Stimulated activated CD8-positive, alpha-beta memory T cell treated with anti-CD3 and anti-CD28 coated beads, Interleukin-15, amount 100 ng/mL, for 1 hour (primary cell): ENCODE results near the gene TIMM22.
A peak's percentile ranks its signal among the peaks of the same experiment; 100 is the strongest.
"Not testable (repeated sequence)": the region's sequence is repeated elsewhere in the genome, so short reads cannot be mapped to it uniquely, and the experiment has no call there.

ENCODE experiments used
- DNase-seq: peaks from one replicate; pipeline ENCODE4 v3.0.0-alpha.2; 2020; ENCODE audit warnings: low read depth

TIMM22 gene

GRCh38 chr17:973053-973452 is 23.9 kb upstream of the TIMM22 start:
- DNase-seq = no peak

- DNase-seq = not testable (repeated sequence)
These were observed 22.2 kb upstream of the TIMM22 start for GRCh38 chr17:974778-975177.

- DNase-seq = no peak
These were observed 21.5 kb upstream of the TIMM22 start for GRCh38 chr17:975371-975915.

DNA sequence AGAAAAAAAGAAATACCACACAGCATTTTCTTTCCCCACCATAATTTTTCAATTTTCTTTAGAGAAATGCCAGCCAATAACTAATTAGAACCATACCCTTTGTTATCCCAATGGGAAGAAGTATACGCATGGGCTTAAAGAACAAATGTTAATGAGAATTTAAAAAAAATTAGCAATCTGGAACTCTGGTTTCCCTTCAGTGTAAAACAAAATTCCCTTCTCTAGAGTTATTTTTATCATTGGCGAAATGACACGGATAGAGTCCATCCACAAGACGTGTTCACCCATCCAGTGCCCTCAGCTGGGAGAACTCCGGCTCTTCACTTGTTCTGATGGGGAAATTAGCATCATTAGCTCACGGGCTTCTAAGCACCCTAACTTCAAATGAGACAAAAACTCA is 20.6 kb upstream of the TIMM22 start:
- DNase-seq = no peak

- no peak for DNase-seq
These were observed 19.8 kb upstream of the TIMM22 start for GRCh38 chr17:977166-977565.

DNA sequence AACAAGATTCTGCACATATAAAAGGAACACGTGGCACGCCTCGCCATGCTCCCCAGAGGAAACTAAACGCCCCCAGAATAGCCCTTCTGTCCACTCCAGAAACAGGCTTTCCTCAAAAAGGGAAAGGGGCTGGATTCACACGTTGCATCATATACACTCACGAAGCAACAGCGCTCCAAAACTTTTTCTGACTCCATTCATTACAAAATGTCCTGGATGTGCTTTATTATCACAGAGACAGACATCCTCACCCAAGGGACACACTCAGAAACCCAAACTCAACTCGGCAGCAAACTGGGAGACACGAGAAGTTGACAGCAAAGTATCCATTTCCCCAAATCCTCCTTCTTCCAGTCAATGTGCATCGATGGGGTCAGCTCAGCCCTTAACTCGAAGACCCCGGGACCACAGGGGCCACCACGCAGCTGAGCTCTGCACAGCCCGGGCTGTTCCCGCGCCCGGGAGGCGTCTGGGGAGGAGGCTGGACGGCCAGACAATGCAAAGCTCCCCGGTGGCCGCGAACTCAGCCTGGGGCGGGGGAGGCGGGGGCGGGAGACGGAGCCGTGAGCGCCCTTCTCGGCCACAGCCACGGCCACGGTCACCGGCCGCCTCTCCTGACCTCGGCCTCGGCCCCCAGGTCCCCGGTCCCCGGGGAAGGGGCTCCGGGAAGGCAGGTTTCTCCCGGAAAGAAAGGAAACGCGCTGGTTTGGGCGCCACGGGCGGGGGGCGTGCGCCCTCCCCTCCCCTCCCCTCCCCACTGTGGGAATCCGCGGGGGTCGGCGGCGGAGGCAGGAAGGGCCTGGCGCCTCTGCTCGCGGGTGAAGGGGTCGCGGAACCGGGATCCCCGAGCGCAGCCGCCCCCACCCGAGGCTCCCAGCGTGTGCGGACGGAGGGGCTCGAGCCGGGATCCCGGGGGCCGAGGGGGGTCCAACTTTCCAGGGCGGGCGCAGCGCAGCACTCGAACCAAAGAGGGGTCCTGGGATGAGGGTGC is 18.5 kb upstream of the TIMM22 start:
- no peak for DNase-seq

GRCh38 chr17:979212-979538 is 17.8 kb upstream of the TIMM22 start:
- DNase-seq = no peak

DNA sequence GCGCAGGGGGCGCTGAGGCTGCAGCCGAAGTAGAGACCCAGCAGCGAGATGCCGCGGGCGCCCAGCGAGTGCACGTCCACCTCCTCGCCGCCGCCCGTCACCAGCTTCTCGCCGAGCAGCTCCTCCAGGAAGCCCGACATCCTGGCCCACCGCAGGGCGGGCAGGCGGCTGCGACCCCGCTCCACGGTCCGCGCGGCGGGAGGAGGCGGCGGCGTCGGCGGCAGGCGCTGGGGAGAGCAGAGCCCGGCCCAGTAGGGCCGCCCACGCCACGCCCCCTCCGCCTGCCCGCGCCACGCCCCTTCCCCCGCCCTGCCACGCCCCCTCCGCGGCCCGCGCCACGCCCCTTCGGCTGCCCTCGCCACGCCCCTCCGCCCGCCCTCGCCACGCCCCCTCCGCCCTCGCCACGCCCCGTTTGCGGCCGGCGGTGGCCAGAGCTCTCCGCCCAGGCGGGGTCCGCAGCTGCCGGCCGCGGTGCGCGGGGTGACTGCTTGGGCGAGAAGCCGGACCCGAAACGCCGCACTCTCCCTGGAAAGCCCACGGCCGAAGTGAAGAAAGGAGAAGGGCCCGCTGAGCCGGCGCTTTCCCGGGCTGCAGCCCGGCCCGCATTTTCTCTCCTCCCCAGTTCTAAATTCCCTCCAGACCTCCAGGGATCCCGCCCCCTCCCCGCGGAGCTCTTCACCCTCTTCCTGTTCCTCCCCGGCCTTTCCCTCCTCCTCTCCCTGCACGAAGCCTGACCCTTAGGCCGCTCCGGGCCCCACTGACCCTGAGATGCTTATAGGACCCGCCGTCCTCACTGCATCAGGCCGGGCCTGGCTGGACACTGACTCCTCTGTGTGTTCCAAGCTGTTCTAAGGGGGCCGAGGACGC is 17.2 kb upstream of the TIMM22 start, which contains the start of gene NXN:
Gene NXN (minus strand): TSS at position 238 of the 867 bp plus-strand sequence.
- DNase-seq = peak; percentile 84

- DNase-seq = peak; percentile 54
These were observed 16.3 kb upstream of the TIMM22 start for GRCh38 chr17:980406-981291.

DNA sequence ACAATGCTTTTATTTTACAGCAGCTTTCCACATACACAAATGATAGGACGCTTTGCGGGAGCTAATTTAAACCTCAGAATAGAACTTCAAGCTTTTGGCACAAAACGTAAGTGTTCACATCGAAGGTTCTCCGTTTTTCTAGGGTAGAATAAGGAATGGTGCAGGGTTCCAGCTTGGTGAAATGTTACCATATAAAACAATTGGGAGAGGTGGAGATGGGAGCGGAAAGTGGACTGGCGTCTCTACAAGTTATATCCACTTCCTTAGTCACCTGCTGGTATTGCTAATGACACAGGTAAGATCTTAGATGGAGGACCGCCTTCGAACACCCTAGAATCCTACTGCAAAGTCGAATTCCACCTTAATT is 15.7 kb upstream of the TIMM22 start:
- no peak for DNase-seq

GRCh38 chr17:983921-984320 is 13.0 kb upstream of the TIMM22 start:
- DNase-seq = no peak

- DNase-seq = no peak
These were observed 10.5 kb upstream of the TIMM22 start for GRCh38 chr17:986322-986929.

- no peak for DNase-seq
These were observed 9.0 kb upstream of the TIMM22 start for GRCh38 chr17:987931-988330.

- DNase-seq = no peak
These were observed 8.4 kb upstream of the TIMM22 start for GRCh38 chr17:988561-988960.

- no peak for DNase-seq
These were observed 4.0 kb upstream of the TIMM22 start for GRCh38 chr17:992933-993332.

GRCh38 chr17:995324-995723 is 1.6 kb upstream of the TIMM22 start:
- DNase-seq = not testable (repeated sequence)

DNA sequence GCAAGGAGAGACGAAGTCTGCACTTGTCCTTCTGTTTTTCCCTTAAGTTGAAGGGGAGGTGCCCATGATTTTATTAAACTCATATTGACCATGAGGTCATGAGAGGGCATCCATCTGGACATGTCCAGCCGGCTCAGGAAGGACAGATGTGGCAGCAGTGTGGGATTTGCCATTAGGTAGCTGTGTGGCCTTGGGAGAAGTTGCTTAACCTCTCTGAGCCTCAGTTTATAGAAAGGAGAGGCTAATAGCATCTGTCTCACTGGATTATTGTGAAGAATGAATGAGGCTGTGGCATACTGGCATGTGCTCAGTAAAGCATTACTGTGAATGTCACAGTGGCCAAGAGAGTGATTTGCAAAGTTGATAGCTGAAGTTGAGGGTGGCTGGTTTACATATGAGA is 1.2 kb downstream of the TIMM22 start:
- DNase-seq = no peak

GRCh38 chr17:1000597-1001461 is 3.9 kb downstream of the TIMM22 start:
- DNase-seq = no peak

DNA sequence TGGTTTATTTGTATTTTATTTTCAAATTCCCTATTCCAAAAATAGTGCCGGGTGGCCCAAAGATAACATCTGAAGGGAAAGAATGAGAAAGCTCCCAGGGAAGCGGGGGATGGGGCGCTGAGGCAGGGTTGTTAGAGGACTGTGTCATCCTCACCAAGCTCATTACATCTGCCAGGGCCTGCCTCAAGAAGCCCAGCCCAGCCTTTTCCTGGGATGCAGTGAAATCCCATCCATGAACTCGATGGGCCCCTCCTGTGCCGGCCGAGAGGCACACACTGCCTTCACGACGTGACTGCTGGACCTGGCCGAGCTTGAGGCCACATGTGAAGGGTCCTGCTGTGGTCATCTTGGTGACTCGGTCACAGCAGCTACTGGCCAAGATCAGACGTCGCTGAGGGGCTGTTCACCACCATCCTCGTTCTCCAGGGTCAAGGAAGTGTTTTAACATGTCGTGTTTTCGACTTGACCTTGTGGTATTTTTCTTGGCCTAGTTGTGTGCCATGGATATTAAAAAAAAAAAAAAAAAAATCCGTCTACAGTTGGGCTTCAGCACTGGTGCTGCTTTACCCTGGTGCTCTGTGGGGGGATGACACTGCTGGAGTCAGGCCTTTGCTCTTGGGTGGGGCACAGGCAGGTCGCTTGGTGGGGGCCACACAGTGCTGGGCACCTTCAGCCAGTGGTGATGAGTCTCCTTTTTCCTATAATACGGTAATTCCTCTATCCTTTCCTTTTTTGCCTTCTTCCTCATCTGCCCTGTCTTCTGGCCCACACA is 4.9 kb downstream of the TIMM22 start:
- no peak for DNase-seq

GRCh38 chr17:1002412-1002753 is 5.5 kb downstream of the TIMM22 start:
- no peak for DNase-seq
